ENCODE results near the gene CNTN6.

Gene CNTN6

GRCh38 chr3:1179146-1179545 lies 86.3 kb downstream of the CNTN6 start:
- DNase-seq, result peak; percentile 75

- peak; percentile 94 for DNase-seq
Observed at GRCh38 chr3:1183320-1184048, 90.7 kb downstream of the CNTN6 start.

GRCh38 chr3:1190569-1190968 lies 97.7 kb downstream of the CNTN6 start:
- peak; percentile 94 for DNase-seq

GRCh38 chr3:1191026-1191425 lies 98.2 kb downstream of the CNTN6 start:
- DNase-seq, result peak; percentile 72

GRCh38 chr3:1195947-1196346 lies 103.1 kb downstream of the CNTN6 start:
- peak; percentile 96 for DNase-seq

GRCh38 chr3:1197051-1197450 lies 104.2 kb downstream of the CNTN6 start:
- no peak for DNase-seq

GRCh38 chr3:1200371-1200770 lies 107.5 kb downstream of the CNTN6 start:
- no peak for DNase-seq

- peak; percentile 55 for DNase-seq
Observed at GRCh38 chr3:1207904-1208303, 115.1 kb downstream of the CNTN6 start.

GRCh38 chr3:1214933-1215332 lies 122.1 kb downstream of the CNTN6 start:
- peak; percentile 89 for DNase-seq

GRCh38 chr3:1216856-1217255 lies 124.0 kb downstream of the CNTN6 start:
- peak; percentile 25 for DNase-seq

- no peak for DNase-seq
Observed at GRCh38 chr3:1227111-1227510, 134.3 kb downstream of the CNTN6 start.

GRCh38 chr3:1228289-1228688 lies 135.5 kb downstream of the CNTN6 start:
- no peak for DNase-seq

- DNase-seq, result no peak
Observed at GRCh38 chr3:1230920-1231319, 138.1 kb downstream of the CNTN6 start.

- no peak for DNase-seq
Observed at GRCh38 chr3:1232276-1232675, 139.5 kb downstream of the CNTN6 start.

GRCh38 chr3:1235526-1236120 lies 142.8 kb downstream of the CNTN6 start:
- DNase-seq, result no peak

GRCh38 chr3:1251282-1252060 lies 158.6 kb downstream of the CNTN6 start:
- peak; percentile 69 for DNase-seq

GRCh38 chr3:1252061-1252430 lies 159.2 kb downstream of the CNTN6 start:
- DNase-seq, result no peak

GRCh38 chr3:1262246-1262645 lies 169.4 kb downstream of the CNTN6 start:
- DNase-seq, result no peak

GRCh38 chr3:1263121-1263520 lies 170.3 kb downstream of the CNTN6 start:
- no peak for DNase-seq

GRCh38 chr3:1269808-1270207 lies 177.0 kb downstream of the CNTN6 start:
- peak; percentile 21 for DNase-seq

GRCh38 chr3:1272546-1273265 lies 179.9 kb downstream of the CNTN6 start:
- DNase-seq, result no peak

- no peak for DNase-seq
Observed at GRCh38 chr3:1275495-1275894, 182.7 kb downstream of the CNTN6 start.

GRCh38 chr3:1287815-1288214 lies 195.0 kb downstream of the CNTN6 start:
- no peak for DNase-seq

Measured in fibroblast of skin of abdomen (primary cell).